ENCODE measurements around the gene ERCC2.

The ERCC2 gene

GRCh38 chr19:45363861-45364459 is 6.4 kb downstream of the ERCC2 start:
- Histone ChIP-seq H3K9me3 (ENCODE audit: control insufficient read depth, low read length) (no peaks in the 10 kb centered on the region), H3K36me3 (ENCODE audit: control insufficient read depth, insufficient read depth, low read length, severe bottlenecking) (peaks cover 27% of the 10 kb centered on the region), H3K4me3 (ENCODE audit: low read length) (no peak overlapping the region), H3K4me1 (ENCODE audit: control insufficient read depth, insufficient read depth, low read length) (no peaks in the 10 kb centered on the region), H3K27me3 (replicated peaks; ENCODE audit: control insufficient read depth, insufficient read depth, low read length) (no peaks in the 10 kb centered on the region), H3K9ac (ENCODE audit: low read length) (no peak overlapping the region)
- no peak for DNase-seq (ENCODE audit: low read depth)

GRCh38 chr19:45362291-45362690 is 8.1 kb downstream of the ERCC2 start:
- H3K4me3 ChIP-seq (ENCODE audit: low read length) = no peak overlapping the region
- H3K36me3 ChIP-seq (ENCODE audit: control insufficient read depth, insufficient read depth, low read length, severe bottlenecking) = peaks cover 32% of the 10 kb centered on the region
- no peak for DNase-seq (ENCODE audit: low read depth)
- H3K4me1 ChIP-seq (ENCODE audit: control insufficient read depth, insufficient read depth, low read length) = no peaks in the 10 kb centered on the region
- no peaks in the 10 kb centered on the region for H3K27me3 ChIP-seq (replicated peaks; ENCODE audit: control insufficient read depth, insufficient read depth, low read length)
- no peak overlapping the region for H3K9ac ChIP-seq (ENCODE audit: low read length)
- no peaks in the 10 kb centered on the region for H3K9me3 ChIP-seq (ENCODE audit: control insufficient read depth, low read length)

- peaks cover 35% of the 10 kb centered on the region for H3K36me3 ChIP-seq (ENCODE audit: control insufficient read depth, insufficient read depth, low read length, severe bottlenecking)
These were observed 8.8 kb downstream of the ERCC2 start for GRCh38 chr19:45361608-45362007.

GRCh38 chr19:45358213-45358792 is 12.1 kb downstream of the ERCC2 start:
- H3K9me3 ChIP-seq (ENCODE audit: control insufficient read depth, low read length) = no peaks in the 10 kb centered on the region
- no peak overlapping the region for H3K9ac ChIP-seq (ENCODE audit: low read length)
- DNase-seq (ENCODE audit: low read depth) = no peak
- H3K36me3 ChIP-seq (ENCODE audit: control insufficient read depth, insufficient read depth, low read length, severe bottlenecking) = peaks cover 64% of the 10 kb centered on the region
- H3K4me3 ChIP-seq (ENCODE audit: low read length) = no peak overlapping the region
- H3K27me3 ChIP-seq (replicated peaks; ENCODE audit: control insufficient read depth, insufficient read depth, low read length) = no peaks in the 10 kb centered on the region
- H3K4me1 ChIP-seq (ENCODE audit: control insufficient read depth, insufficient read depth, low read length) = no peaks in the 10 kb centered on the region

More at GRCh38 chr19:45361608-45362007, 8.8 kb downstream of the ERCC2 start:
- DNase-seq (ENCODE audit: low read depth) = no peak
- Histone ChIP-seq H3K4me3 (ENCODE audit: low read length) (no peak overlapping the region), H3K4me1 (ENCODE audit: control insufficient read depth, insufficient read depth, low read length) (no peaks in the 10 kb centered on the region), H3K9ac (ENCODE audit: low read length) (no peak overlapping the region), H3K9me3 (ENCODE audit: control insufficient read depth, low read length) (no peaks in the 10 kb centered on the region), H3K27me3 (replicated peaks; ENCODE audit: control insufficient read depth, insufficient read depth, low read length) (no peaks in the 10 kb centered on the region)

DNA sequence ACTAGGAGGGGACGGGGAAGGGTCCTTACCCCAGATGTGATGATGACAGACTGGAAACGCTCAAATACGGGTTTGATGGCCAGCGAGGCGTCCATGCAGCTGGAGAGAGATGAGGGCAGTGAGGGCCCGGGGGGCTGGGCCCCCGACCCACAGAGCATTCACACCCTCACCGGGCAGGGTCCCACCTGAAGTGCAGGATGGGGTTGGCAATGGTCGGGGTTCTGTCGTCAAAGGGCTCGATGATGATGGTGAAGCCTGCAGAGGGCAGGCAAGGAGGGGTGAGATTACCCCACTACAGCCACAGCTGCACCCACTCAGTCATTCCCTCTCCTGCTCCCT is 13.0 kb downstream of the ERCC2 start:
- H3K27me3 ChIP-seq (replicated peaks; ENCODE audit: control insufficient read depth, insufficient read depth, low read length) = no peaks in the 10 kb centered on the region
- H3K4me3 ChIP-seq (ENCODE audit: low read length) = no peak overlapping the region
- H3K9ac ChIP-seq (ENCODE audit: low read length) = no peak overlapping the region
- no peaks in the 10 kb centered on the region for H3K4me1 ChIP-seq (ENCODE audit: control insufficient read depth, insufficient read depth, low read length)
- DNase-seq (ENCODE audit: low read depth) = no peak
- peaks cover 65% of the 10 kb centered on the region for H3K36me3 ChIP-seq (ENCODE audit: control insufficient read depth, insufficient read depth, low read length, severe bottlenecking)
- no peaks in the 10 kb centered on the region for H3K9me3 ChIP-seq (ENCODE audit: control insufficient read depth, low read length)

DNA sequence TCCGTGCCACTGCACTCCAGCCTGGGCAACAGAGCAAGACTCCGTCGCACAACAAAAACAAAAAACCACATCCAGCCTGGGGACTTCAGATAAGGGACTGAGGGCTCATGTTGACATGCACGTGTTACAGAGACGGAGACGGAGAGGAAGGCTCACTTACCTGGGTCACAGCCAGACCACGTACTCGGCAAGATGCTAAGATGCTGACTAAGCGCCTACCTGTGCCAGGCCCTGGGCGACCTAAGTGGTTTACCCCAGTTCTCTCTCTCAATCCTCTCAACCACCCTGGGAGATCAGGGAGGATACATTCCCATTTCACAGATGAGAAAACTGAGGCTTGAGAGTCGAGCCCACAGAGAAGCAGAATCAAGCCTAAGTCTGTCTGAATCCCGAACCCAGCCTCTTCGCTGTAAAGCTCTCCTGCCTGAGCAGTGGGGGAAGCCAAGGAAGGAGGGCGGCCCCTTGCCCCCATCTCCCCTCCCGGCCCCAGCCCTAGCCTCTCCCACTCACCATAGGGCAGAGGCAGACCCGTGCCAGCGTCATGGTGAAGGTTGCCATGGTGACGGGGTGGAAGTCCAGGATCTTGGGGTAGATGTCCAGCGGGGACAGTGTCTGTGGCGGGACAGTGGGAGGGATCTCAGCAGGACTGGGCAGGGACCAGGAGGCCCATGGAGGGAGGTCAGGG is 13.5 kb downstream of the ERCC2 start:
- H3K4me1 ChIP-seq (ENCODE audit: control insufficient read depth, insufficient read depth, low read length) = no peaks in the 10 kb centered on the region
- no peak overlapping the region for H3K4me3 ChIP-seq (ENCODE audit: low read length)
- no peak overlapping the region for H3K9ac ChIP-seq (ENCODE audit: low read length)
- no peak for DNase-seq (ENCODE audit: low read depth)
- no peaks in the 10 kb centered on the region for H3K9me3 ChIP-seq (ENCODE audit: control insufficient read depth, low read length)
- no peaks in the 10 kb centered on the region for H3K27me3 ChIP-seq (replicated peaks; ENCODE audit: control insufficient read depth, insufficient read depth, low read length)
- peaks cover 66% of the 10 kb centered on the region for H3K36me3 ChIP-seq (ENCODE audit: control insufficient read depth, insufficient read depth, low read length, severe bottlenecking)

GRCh38 chr19:45355910-45356309 is 14.5 kb downstream of the ERCC2 start:
- no peaks in the 10 kb centered on the region for H3K4me1 ChIP-seq (ENCODE audit: control insufficient read depth, insufficient read depth, low read length)
- H3K9ac ChIP-seq (ENCODE audit: low read length) = no peak overlapping the region
- no peak for DNase-seq (ENCODE audit: low read depth)
- no peaks in the 10 kb centered on the region for H3K27me3 ChIP-seq (replicated peaks; ENCODE audit: control insufficient read depth, insufficient read depth, low read length)
- H3K9me3 ChIP-seq (ENCODE audit: control insufficient read depth, low read length) = no peaks in the 10 kb centered on the region
- no peak overlapping the region for H3K4me3 ChIP-seq (ENCODE audit: low read length)
- H3K36me3 ChIP-seq (ENCODE audit: control insufficient read depth, insufficient read depth, low read length, severe bottlenecking) = peaks cover 57% of the 10 kb centered on the region

DNA sequence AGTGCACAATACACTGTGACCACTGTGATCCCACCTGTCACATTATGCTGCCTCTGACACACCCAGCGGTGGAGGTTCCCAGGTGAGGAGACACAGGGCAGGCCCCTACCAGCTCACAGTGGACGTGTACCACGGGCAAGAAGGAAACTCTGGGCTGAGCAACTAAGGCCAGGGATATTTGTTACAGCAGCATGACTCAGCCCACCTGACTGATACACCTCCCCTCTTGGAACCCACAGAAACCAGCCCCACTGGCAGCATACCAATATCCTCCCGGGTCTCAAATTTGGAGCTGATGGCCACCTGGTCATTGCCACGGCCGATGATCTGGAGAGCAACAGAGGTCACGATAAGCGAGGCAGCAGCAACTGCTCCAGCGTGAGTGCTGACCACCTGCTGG is 15.0 kb downstream of the ERCC2 start:
- Histone ChIP-seq H3K27me3 (replicated peaks; ENCODE audit: control insufficient read depth, insufficient read depth, low read length) (no peaks in the 10 kb centered on the region), H3K4me3 (ENCODE audit: low read length) (no peak overlapping the region), H3K9me3 (ENCODE audit: control insufficient read depth, low read length) (no peaks in the 10 kb centered on the region), H3K4me1 (ENCODE audit: control insufficient read depth, insufficient read depth, low read length) (no peaks in the 10 kb centered on the region), H3K9ac (ENCODE audit: low read length) (no peak overlapping the region), H3K36me3 (ENCODE audit: control insufficient read depth, insufficient read depth, low read length, severe bottlenecking) (peaks cover 57% of the 10 kb centered on the region)
- no peak for DNase-seq (ENCODE audit: low read depth)

- no peak for DNase-seq (ENCODE audit: low read depth)
- H3K27me3 ChIP-seq (replicated peaks; ENCODE audit: control insufficient read depth, insufficient read depth, low read length) = no peaks in the 10 kb centered on the region
- H3K9ac ChIP-seq (ENCODE audit: low read length) = no peak overlapping the region
- H3K4me3 ChIP-seq (ENCODE audit: low read length) = no peak overlapping the region
- H3K4me1 ChIP-seq (ENCODE audit: control insufficient read depth, insufficient read depth, low read length) = no peaks in the 10 kb centered on the region
- peaks cover 54% of the 10 kb centered on the region for H3K36me3 ChIP-seq (ENCODE audit: control insufficient read depth, insufficient read depth, low read length, severe bottlenecking)
- no peaks in the 10 kb centered on the region for H3K9me3 ChIP-seq (ENCODE audit: control insufficient read depth, low read length)
These were observed 16.0 kb downstream of the ERCC2 start for GRCh38 chr19:45354241-45354842.

DNA sequence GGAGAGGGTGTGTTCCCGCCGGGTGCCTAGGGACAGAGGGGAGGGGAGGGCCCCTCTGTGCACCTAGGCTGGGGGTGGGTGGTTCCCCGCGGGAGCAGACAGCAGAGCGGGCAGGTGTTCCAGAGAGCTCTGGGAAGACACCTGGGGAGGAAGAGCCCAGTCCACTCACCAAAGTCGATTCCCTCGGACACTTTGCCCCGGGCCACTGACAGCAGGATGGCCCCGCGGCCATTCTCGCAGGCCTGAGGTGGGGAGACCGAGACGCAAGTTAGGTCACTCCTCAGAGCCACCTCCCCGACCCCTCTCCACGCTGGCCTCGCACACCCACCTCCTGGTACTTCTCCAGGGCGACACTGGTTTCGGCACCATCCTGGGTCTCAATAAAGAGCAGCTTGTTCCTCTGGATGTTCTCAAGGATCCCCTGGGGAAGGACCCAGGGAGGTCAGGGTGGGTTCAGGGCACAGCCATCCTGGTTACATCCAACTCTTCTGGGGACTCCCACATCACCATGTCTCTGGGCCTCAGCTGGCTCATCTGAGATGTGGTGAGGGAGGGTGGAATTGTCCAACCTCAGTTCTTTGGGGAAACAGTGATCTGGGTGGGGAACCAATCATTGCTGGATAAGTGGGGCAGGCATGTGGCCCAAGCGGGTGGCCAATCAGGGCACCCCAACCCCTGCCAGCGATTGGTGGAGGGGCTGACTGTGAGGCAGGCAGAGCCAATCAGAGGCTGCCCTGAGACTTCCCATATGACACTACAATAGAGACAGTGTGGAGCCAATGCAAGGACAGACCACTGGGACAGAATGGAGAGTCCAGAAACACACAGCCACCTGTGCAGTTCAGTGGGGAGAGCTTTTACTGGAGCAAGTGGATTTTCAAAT is 17.2 kb downstream of the ERCC2 start:
- DNase-seq (ENCODE audit: low read depth) = no peak
- Histone ChIP-seq H3K4me3 (ENCODE audit: low read length) (no peak overlapping the region), H3K4me1 (ENCODE audit: control insufficient read depth, insufficient read depth, low read length) (no peaks in the 10 kb centered on the region), H3K9ac (ENCODE audit: low read length) (no peak overlapping the region), H3K9me3 (ENCODE audit: control insufficient read depth, low read length) (no peaks in the 10 kb centered on the region), H3K27me3 (replicated peaks; ENCODE audit: control insufficient read depth, insufficient read depth, low read length) (no peaks in the 10 kb centered on the region), H3K36me3 (ENCODE audit: control insufficient read depth, insufficient read depth, low read length, severe bottlenecking) (peaks cover 46% of the 10 kb centered on the region)

- no peaks in the 10 kb centered on the region for H3K9me3 ChIP-seq (ENCODE audit: control insufficient read depth, low read length)
- peaks cover 4% of the 10 kb centered on the region for H3K27me3 ChIP-seq (replicated peaks; ENCODE audit: control insufficient read depth, insufficient read depth, low read length)
- H3K36me3 ChIP-seq (ENCODE audit: control insufficient read depth, insufficient read depth, low read length, severe bottlenecking) = peaks cover 46% of the 10 kb centered on the region
- H3K9ac ChIP-seq (ENCODE audit: low read length) = no peak overlapping the region
- no peak overlapping the region for H3K4me3 ChIP-seq (ENCODE audit: low read length)
- H3K4me1 ChIP-seq (ENCODE audit: control insufficient read depth, insufficient read depth, low read length) = no peaks in the 10 kb centered on the region
- DNase-seq (ENCODE audit: low read depth) = no peak
These were observed 17.9 kb downstream of the ERCC2 start for GRCh38 chr19:45352471-45352870.
